Neural progenitor cell (in vitro differentiated cells): ENCODE results near the gene TBX22. TPM values are rescaled to one million over a fixed set of nuclear protein-coding genes. Genes with fewer than 3 reads are reported as not detected.
"Not testable (repeated sequence)": the region's sequence is repeated elsewhere in the genome, so short reads cannot be mapped to it uniquely, and the experiment has no call there.

Experiments
- DNase-seq: peaks from one replicate; pipeline ENCODE4 v3.0.0-alpha.2; 2016; ENCODE audit warnings: low spot score
- H2AFZ ChIP-seq: fragments of 200-600 bp; sonication (generic); replicated peaks from 2 replicates; pipeline ENCODE4 v1.6.1; 2016; ENCODE audit warnings: antibody characterized with exemption
- H3F3A ChIP-seq: fragments of 200-600 bp; sonication (generic); 2 replicates; pipeline ENCODE4 v1.6.1; 2016; ENCODE audit warnings: antibody characterized with exemption, low read depth
- H3K27ac ChIP-seq: fragments of 200-600 bp; sonication (generic); 2 replicates; pipeline ENCODE4 v1.5.1; 2016; ENCODE audit warnings: mild to moderate bottlenecking
- H3K27me3 ChIP-seq: fragments of 200-600 bp; sonication (generic); 2 replicates; pipeline ENCODE4 v1.6.1; 2016; ENCODE audit warnings: mild to moderate bottlenecking, moderate library complexity
- H3K36me3 ChIP-seq: fragments of 200-600 bp; sonication (generic); 2 replicates; pipeline ENCODE4 v1.5.1; 2016
- H3K4me1 ChIP-seq: fragments of 200-600 bp; sonication (generic); 2 replicates; pipeline ENCODE4 v1.6.1; 2016; ENCODE audit warnings: mixed run types
- H3K4me2 ChIP-seq: fragments of 200-600 bp; sonication (generic); 2 replicates; pipeline ENCODE4 v1.6.1; 2016
- H3K4me3 ChIP-seq: fragments of 200-600 bp; sonication (generic); 2 replicates; pipeline ENCODE4 v1.5.1; 2016
- H3K79me2 ChIP-seq: fragments of 200-600 bp; sonication (generic); 2 replicates; pipeline ENCODE4 v1.6.1; 2016; ENCODE audit warnings: low read depth
- H3K9ac ChIP-seq: fragments of 200-600 bp; sonication (generic); 2 replicates; pipeline ENCODE4 v1.6.1; 2016
- H3K9me3 ChIP-seq: fragments of 200-600 bp; sonication (generic); 2 replicates; pipeline ENCODE4 v1.5.1; 2016; ENCODE audit warnings: low read depth
- H4K20me1 ChIP-seq: fragments of 200-600 bp; sonication (generic); 2 replicates; pipeline ENCODE4 v1.6.1; 2016; ENCODE audit warnings: low read depth
- H3K27ac Mint-ChIP-seq: 3 replicates; pipeline ENCODE4 v1.8.0; 2021; ENCODE audit warnings: mixed read lengths
- H3K27me3 Mint-ChIP-seq: 2 replicates; pipeline ENCODE4 v1.8.0; 2022; ENCODE audit warnings: low read depth, mild to moderate bottlenecking, inconsistent platforms, moderate library complexity, mixed read lengths; ENCODE audit not compliant: insufficient read depth
- H3K36me3 Mint-ChIP-seq: 3 replicates; pipeline ENCODE4 v1.8.0; 2021; ENCODE audit warnings: mixed read lengths
- H3K4me1 Mint-ChIP-seq: 3 replicates; pipeline ENCODE4 v1.8.0; 2021; ENCODE audit warnings: mixed read lengths
- H3K4me3 Mint-ChIP-seq: 3 replicates; pipeline ENCODE4 v1.8.0; 2021; ENCODE audit warnings: mild to moderate bottlenecking, moderate library complexity, mixed read lengths
- H3K9me3 Mint-ChIP-seq: 3 replicates; pipeline ENCODE4 v1.8.0; 2020; ENCODE audit warnings: mixed read lengths
- EZH2 ChIP-seq: fragments of 200-600 bp; sonication (generic); IDR thresholded peaks from 2 replicates; pipeline ENCODE4 v1.6.1; 2017; ENCODE audit warnings: antibody characterized with exemption, mild to moderate bottlenecking, moderate library complexity
- EZH2phosphoT487 ChIP-seq: fragments of 200-600 bp; sonication (generic); IDR thresholded peaks from 2 replicates; pipeline ENCODE4 v1.6.1; 2017; ENCODE audit warnings: antibody characterized with exemption
- total RNA-seq: library from RNA; depleted of rRNA; stranded (reverse); fragments of >200 nt; gene quantifications from 2 replicates; pipeline ENCODE4 v1.2.3, GENCODE V29; 2015; ENCODE audit warnings: low replicate concordance
- TF ChIP-seq, protein P1 (sequence below): fragments of 200-600 bp; sonication (generic); IDR thresholded peaks from 2 replicates; pipeline ENCODE4 v1.5.1; 2017; ENCODE audit warnings: antibody characterized with exemption, mild to moderate bottlenecking

Gene TBX22
- total RNA-seq, 1 donor from 2014 or later = 1.0 TPM

DNA sequence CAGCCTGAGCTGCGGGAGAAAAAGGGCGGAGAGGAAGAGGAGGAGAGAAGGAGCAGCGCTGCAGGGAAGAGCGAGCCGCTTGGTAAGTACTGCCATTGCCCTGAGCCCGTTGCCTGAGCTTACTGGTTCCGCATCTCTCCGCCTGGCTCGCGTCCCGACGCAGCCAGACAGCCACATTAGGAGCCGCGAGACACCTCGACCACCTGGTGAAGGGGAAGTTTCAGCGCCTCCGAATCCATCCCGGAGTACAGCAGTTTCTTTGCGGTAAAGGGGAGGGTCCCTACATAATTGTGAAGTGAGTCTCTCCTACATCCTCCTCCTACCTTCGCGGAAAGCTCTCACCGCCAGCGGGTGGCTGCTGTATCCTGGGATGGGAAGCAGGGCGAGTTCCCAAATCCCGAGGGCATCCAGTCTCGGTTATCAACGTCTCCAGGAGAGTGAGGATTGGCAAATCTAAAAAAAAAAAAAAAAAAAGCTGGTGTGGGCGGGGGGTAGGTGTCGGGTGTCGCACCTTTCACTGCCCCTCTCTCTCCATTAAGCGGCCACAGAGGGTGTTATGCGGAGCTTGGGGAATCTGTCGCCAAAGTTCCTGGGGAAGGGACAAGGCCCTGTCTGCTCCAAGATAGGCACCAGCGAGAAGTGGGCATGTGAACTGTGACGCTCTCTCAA, 7.9 kb downstream of the TBX22 start:
- Mint-ChIP-seq H3K27me3 (peaks cover 4% of the 10 kb centered on the region), H3K4me1 (no peaks in the 10 kb centered on the region), H3K36me3 (no peaks in the 10 kb centered on the region), H3K4me3 (peak overlapping the region; percentile 85), H3K9me3 (peaks cover 3% of the 10 kb centered on the region), H3K27ac (no peak overlapping the region)
- no peaks in the 10 kb centered on the region for H3K79me2 ChIP-seq
- H3K9me3 ChIP-seq = no peaks in the 10 kb centered on the region
- no peaks in the 10 kb centered on the region for H3K4me1 ChIP-seq
- H4K20me1 ChIP-seq = no peaks in the 10 kb centered on the region
- peak overlapping the region; percentile 82 for H2AFZ ChIP-seq
- no peaks in the 10 kb centered on the region for H3K36me3 ChIP-seq
- peak; percentile 57 for DNase-seq
- H3K27ac ChIP-seq = no peak overlapping the region
- H3K27me3 ChIP-seq = peaks cover 7% of the 10 kb centered on the region
- H3F3A ChIP-seq = no peaks in the 10 kb centered on the region
- H3K4me2 ChIP-seq = peak overlapping the region; percentile 78
- H3K9ac ChIP-seq = no peak overlapping the region
- peak overlapping the region; percentile 56 for H3K4me3 ChIP-seq
- TF ChIP-seq EZH2 (no peak), EZH2phosphoT487 (no peak)
- TF ChIP-seq, protein P1, sequence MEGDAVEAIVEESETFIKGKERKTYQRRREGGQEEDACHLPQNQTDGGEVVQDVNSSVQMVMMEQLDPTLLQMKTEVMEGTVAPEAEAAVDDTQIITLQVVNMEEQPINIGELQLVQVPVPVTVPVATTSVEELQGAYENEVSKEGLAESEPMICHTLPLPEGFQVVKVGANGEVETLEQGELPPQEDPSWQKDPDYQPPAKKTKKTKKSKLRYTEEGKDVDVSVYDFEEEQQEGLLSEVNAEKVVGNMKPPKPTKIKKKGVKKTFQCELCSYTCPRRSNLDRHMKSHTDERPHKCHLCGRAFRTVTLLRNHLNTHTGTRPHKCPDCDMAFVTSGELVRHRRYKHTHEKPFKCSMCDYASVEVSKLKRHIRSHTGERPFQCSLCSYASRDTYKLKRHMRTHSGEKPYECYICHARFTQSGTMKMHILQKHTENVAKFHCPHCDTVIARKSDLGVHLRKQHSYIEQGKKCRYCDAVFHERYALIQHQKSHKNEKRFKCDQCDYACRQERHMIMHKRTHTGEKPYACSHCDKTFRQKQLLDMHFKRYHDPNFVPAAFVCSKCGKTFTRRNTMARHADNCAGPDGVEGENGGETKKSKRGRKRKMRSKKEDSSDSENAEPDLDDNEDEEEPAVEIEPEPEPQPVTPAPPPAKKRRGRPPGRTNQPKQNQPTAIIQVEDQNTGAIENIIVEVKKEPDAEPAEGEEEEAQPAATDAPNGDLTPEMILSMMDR = no peak

DNA sequence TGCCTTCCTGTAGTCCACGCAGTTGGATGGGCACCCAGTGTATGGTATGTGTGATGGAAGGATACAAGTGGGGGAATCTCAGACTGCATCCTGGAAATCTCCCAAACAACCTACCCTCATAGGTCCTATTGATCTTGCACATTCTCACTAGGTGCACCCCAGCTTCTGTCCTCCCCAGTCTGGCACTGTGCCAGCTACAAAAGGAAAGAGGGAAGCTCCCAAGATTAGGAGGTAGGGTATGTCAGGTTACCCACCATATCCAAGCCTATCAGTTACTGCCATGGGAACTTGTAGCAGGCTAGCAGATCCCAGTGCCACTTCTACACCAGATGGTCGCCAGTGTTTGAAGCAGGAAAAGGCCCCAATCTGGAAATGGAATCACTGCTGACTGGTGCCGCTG, 11.6 kb downstream of the TBX22 start:
- H2AFZ ChIP-seq = no peak overlapping the region
- H4K20me1 ChIP-seq = no peaks in the 10 kb centered on the region
- H3F3A ChIP-seq = no peaks in the 10 kb centered on the region
- H3K79me2 ChIP-seq = no peaks in the 10 kb centered on the region
- Mint-ChIP-seq H3K4me1 (no peaks in the 10 kb centered on the region), H3K27ac (no peak overlapping the region), H3K4me3 (no peak overlapping the region), H3K9me3 (peaks cover 3% of the 10 kb centered on the region), H3K27me3 (peaks cover 4% of the 10 kb centered on the region), H3K36me3 (no peaks in the 10 kb centered on the region)
- H3K4me1 ChIP-seq = no peaks in the 10 kb centered on the region
- TF ChIP-seq EZH2phosphoT487 = no peak
- peaks cover 7% of the 10 kb centered on the region for H3K27me3 ChIP-seq
- peaks cover 4% of the 10 kb centered on the region for H3K9me3 ChIP-seq
- no peak for DNase-seq
- no peak overlapping the region for H3K4me3 ChIP-seq
- no peak overlapping the region for H3K9ac ChIP-seq
- no peak overlapping the region for H3K4me2 ChIP-seq
- no peak overlapping the region for H3K27ac ChIP-seq
- no peaks in the 10 kb centered on the region for H3K36me3 ChIP-seq

- not testable (repeated sequence) for H3K27ac Mint-ChIP-seq, H3K27me3 Mint-ChIP-seq, H3K4me2 ChIP-seq, H3K4me1 ChIP-seq, H4K20me1 ChIP-seq, H3K27me3 ChIP-seq, H2AFZ ChIP-seq, H3K4me3 ChIP-seq, H3K4me3 Mint-ChIP-seq, H3K36me3 Mint-ChIP-seq, DNase-seq, H3K79me2 ChIP-seq, H3K9ac ChIP-seq, H3K27ac ChIP-seq, H3K36me3 ChIP-seq, H3F3A ChIP-seq, H3K4me1 Mint-ChIP-seq
- H3K9me3 ChIP-seq = peaks cover 19% of the 10 kb centered on the region
- H3K9me3 Mint-ChIP-seq = peaks cover 28% of the 10 kb centered on the region
Observed at GRCh38 chrX:80066156-80066555, 51.6 kb downstream of the TBX22 start.

DNA sequence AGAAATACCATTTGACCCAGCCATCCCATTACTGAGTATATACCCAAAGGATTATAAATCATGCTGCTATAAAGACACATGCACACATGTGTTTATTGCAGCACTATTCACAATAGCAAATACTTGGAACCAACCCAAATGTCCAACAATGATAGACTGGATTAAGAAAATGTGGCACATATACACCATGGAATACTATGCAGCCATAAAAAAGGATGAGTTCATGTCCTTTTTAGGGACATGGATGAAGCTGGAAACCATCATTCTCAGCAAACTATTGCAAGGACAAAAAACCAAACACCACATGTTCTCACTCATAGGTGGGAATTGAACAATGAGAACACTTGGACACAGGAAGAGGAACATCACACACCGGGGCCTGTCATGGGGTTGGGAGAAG, 61.1 kb downstream of the TBX22 start:
- not testable (repeated sequence) for H3K4me3 ChIP-seq, H3K4me3 Mint-ChIP-seq, H4K20me1 ChIP-seq, H3K27me3 ChIP-seq, H3K27ac Mint-ChIP-seq, H3K9ac ChIP-seq, H3K9me3 ChIP-seq, H3K4me1 Mint-ChIP-seq, H3K4me1 ChIP-seq, H3K79me2 ChIP-seq, H3K27me3 Mint-ChIP-seq, H3K27ac ChIP-seq, DNase-seq, H3K36me3 ChIP-seq, H3K4me2 ChIP-seq, H3F3A ChIP-seq, H2AFZ ChIP-seq, H3K36me3 Mint-ChIP-seq
- H3K9me3 Mint-ChIP-seq = peaks cover 20% of the 10 kb centered on the region
